ENCODE data around the gene BMPER.
"Not testable (repeated sequence)": the region's sequence is repeated elsewhere in the genome, so short reads cannot be mapped to it uniquely, and the experiment has no call there.

The BMPER gene

GRCh38 chr7:34162677-34163076 lies 257.3 kb downstream of the BMPER start:
- Histone ChIP-seq H3K9me3 (ENCODE audit: control insufficient read depth in 2 of 2, low read length in 2 of 2) (no peaks in the 10 kb centered on the region), H3K27me3 (ENCODE audit: control insufficient read depth in 2 of 2, insufficient read depth in 2 of 2, low read length in 2 of 2) (no peaks in the 10 kb centered on the region), H3K36me3 (ENCODE audit: control insufficient read depth in 2 of 2, insufficient read depth in 2 of 2, low read length in 2 of 2) (no peaks in the 10 kb centered on the region), H3K4me1 (ENCODE audit: control insufficient read depth in 2 of 2, insufficient read depth in 2 of 2, low read length in 2 of 2) (no peaks in the 10 kb centered on the region), H3K4me3 (ENCODE audit: low read length in 2 of 2) (no peak overlapping the region), H3K9ac (ENCODE audit: low read depth in 1 of 2, low read length in 2 of 2) (no peak overlapping the region), H3K27ac (ENCODE audit: low read depth in 2 of 2, low read length in 2 of 2) (no peak overlapping the region)

- no peaks in the 10 kb centered on the region for H3K4me1 ChIP-seq (ENCODE audit: control insufficient read depth in 2 of 2, insufficient read depth in 2 of 2, low read length in 2 of 2)
- H3K9me3 ChIP-seq (ENCODE audit: control insufficient read depth in 2 of 2, low read length in 2 of 2) = no peaks in the 10 kb centered on the region
- no peak overlapping the region for H3K4me3 ChIP-seq (ENCODE audit: low read length in 2 of 2)
- H3K36me3 ChIP-seq (ENCODE audit: control insufficient read depth in 2 of 2, insufficient read depth in 2 of 2, low read length in 2 of 2) = no peaks in the 10 kb centered on the region
- H3K27ac ChIP-seq (ENCODE audit: low read depth in 2 of 2, low read length in 2 of 2) = no peak overlapping the region
- H3K9ac ChIP-seq (ENCODE audit: low read depth in 1 of 2, low read length in 2 of 2) = no peak overlapping the region
- no peaks in the 10 kb centered on the region for H3K27me3 ChIP-seq (ENCODE audit: control insufficient read depth in 2 of 2, insufficient read depth in 2 of 2, low read length in 2 of 2)
Observed at GRCh38 chr7:34163956-34164355, 258.6 kb downstream of the BMPER start.

GRCh38 chr7:34165466-34165865 lies 260.1 kb downstream of the BMPER start:
- Histone ChIP-seq H3K4me3 (ENCODE audit: low read length in 2 of 2) (no peak overlapping the region), H3K4me1 (ENCODE audit: control insufficient read depth in 2 of 2, insufficient read depth in 2 of 2, low read length in 2 of 2) (no peaks in the 10 kb centered on the region), H3K27ac (ENCODE audit: low read depth in 2 of 2, low read length in 2 of 2) (no peak overlapping the region), H3K9me3 (ENCODE audit: control insufficient read depth in 2 of 2, low read length in 2 of 2) (no peaks in the 10 kb centered on the region), H3K27me3 (ENCODE audit: control insufficient read depth in 2 of 2, insufficient read depth in 2 of 2, low read length in 2 of 2) (no peaks in the 10 kb centered on the region), H3K9ac (ENCODE audit: low read depth in 1 of 2, low read length in 2 of 2) (no peak overlapping the region), H3K36me3 (ENCODE audit: control insufficient read depth in 2 of 2, insufficient read depth in 2 of 2, low read length in 2 of 2) (no peaks in the 10 kb centered on the region)

- Histone ChIP-seq H3K27ac (ENCODE audit: low read depth in 2 of 2, low read length in 2 of 2) (no peak overlapping the region), H3K36me3 (ENCODE audit: control insufficient read depth in 2 of 2, insufficient read depth in 2 of 2, low read length in 2 of 2) (no peaks in the 10 kb centered on the region), H3K4me1 (ENCODE audit: control insufficient read depth in 2 of 2, insufficient read depth in 2 of 2, low read length in 2 of 2) (no peaks in the 10 kb centered on the region), H3K4me3 (ENCODE audit: low read length in 2 of 2) (no peak overlapping the region), H3K9me3 (ENCODE audit: control insufficient read depth in 2 of 2, low read length in 2 of 2) (no peaks in the 10 kb centered on the region), H3K9ac (ENCODE audit: low read depth in 1 of 2, low read length in 2 of 2) (no peak overlapping the region), H3K27me3 (ENCODE audit: control insufficient read depth in 2 of 2, insufficient read depth in 2 of 2, low read length in 2 of 2) (no peaks in the 10 kb centered on the region)
Observed at GRCh38 chr7:34165927-34166550, 260.7 kb downstream of the BMPER start.

GRCh38 chr7:34168013-34168412 lies 262.7 kb downstream of the BMPER start:
- Histone ChIP-seq H3K9me3 (ENCODE audit: control insufficient read depth in 2 of 2, low read length in 2 of 2) (no peaks in the 10 kb centered on the region), H3K27ac (ENCODE audit: low read depth in 2 of 2, low read length in 2 of 2) (no peak overlapping the region), H3K27me3 (ENCODE audit: control insufficient read depth in 2 of 2, insufficient read depth in 2 of 2, low read length in 2 of 2) (no peaks in the 10 kb centered on the region), H3K36me3 (ENCODE audit: control insufficient read depth in 2 of 2, insufficient read depth in 2 of 2, low read length in 2 of 2) (no peaks in the 10 kb centered on the region), H3K4me1 (ENCODE audit: control insufficient read depth in 2 of 2, insufficient read depth in 2 of 2, low read length in 2 of 2) (no peaks in the 10 kb centered on the region), H3K4me3 (ENCODE audit: low read length in 2 of 2) (no peak overlapping the region), H3K9ac (ENCODE audit: low read depth in 1 of 2, low read length in 2 of 2) (no peak overlapping the region)

GRCh38 chr7:34174688-34175616 lies 269.6 kb downstream of the BMPER start:
- not testable (repeated sequence) for H3K9ac ChIP-seq (ENCODE audit: low read depth in 1 of 2, low read length in 2 of 2); H3K27ac ChIP-seq (ENCODE audit: low read depth in 2 of 2, low read length in 2 of 2); H3K36me3 ChIP-seq (ENCODE audit: control insufficient read depth in 2 of 2, insufficient read depth in 2 of 2, low read length in 2 of 2); H3K27me3 ChIP-seq (ENCODE audit: control insufficient read depth in 2 of 2, insufficient read depth in 2 of 2, low read length in 2 of 2); H3K4me1 ChIP-seq (ENCODE audit: control insufficient read depth in 2 of 2, insufficient read depth in 2 of 2, low read length in 2 of 2); H3K9me3 ChIP-seq (ENCODE audit: control insufficient read depth in 2 of 2, low read length in 2 of 2); H3K4me3 ChIP-seq (ENCODE audit: low read length in 2 of 2)

GRCh38 chr7:34175837-34176236 lies 270.5 kb downstream of the BMPER start:
- Histone ChIP-seq H3K4me1 (ENCODE audit: control insufficient read depth in 2 of 2, insufficient read depth in 2 of 2, low read length in 2 of 2) (no peaks in the 10 kb centered on the region), H3K4me3 (ENCODE audit: low read length in 2 of 2) (no peak overlapping the region), H3K27me3 (ENCODE audit: control insufficient read depth in 2 of 2, insufficient read depth in 2 of 2, low read length in 2 of 2) (no peaks in the 10 kb centered on the region), H3K9me3 (ENCODE audit: control insufficient read depth in 2 of 2, low read length in 2 of 2) (peaks cover 0 to 2% of the 10 kb centered on the region in 2 donors), H3K36me3 (ENCODE audit: control insufficient read depth in 2 of 2, insufficient read depth in 2 of 2, low read length in 2 of 2) (no peaks in the 10 kb centered on the region), H3K27ac (ENCODE audit: low read depth in 2 of 2, low read length in 2 of 2) (no peak overlapping the region), H3K9ac (ENCODE audit: low read depth in 1 of 2, low read length in 2 of 2) (no peak overlapping the region)

- Histone ChIP-seq H3K4me1 (ENCODE audit: control insufficient read depth in 2 of 2, insufficient read depth in 2 of 2, low read length in 2 of 2) (no peaks in the 10 kb centered on the region), H3K27me3 (ENCODE audit: control insufficient read depth in 2 of 2, insufficient read depth in 2 of 2, low read length in 2 of 2) (no peaks in the 10 kb centered on the region), H3K4me3 (ENCODE audit: low read length in 2 of 2) (no peak overlapping the region), H3K9me3 (ENCODE audit: control insufficient read depth in 2 of 2, low read length in 2 of 2) (peaks cover 0 to 2% of the 10 kb centered on the region in 2 donors), H3K9ac (ENCODE audit: low read depth in 1 of 2, low read length in 2 of 2) (no peak overlapping the region), H3K27ac (ENCODE audit: low read depth in 2 of 2, low read length in 2 of 2) (no peak overlapping the region), H3K36me3 (ENCODE audit: control insufficient read depth in 2 of 2, insufficient read depth in 2 of 2, low read length in 2 of 2) (no peaks in the 10 kb centered on the region)
Observed at GRCh38 chr7:34177476-34177875, 272.1 kb downstream of the BMPER start.

GRCh38 chr7:34181271-34181958 lies 276.1 kb downstream of the BMPER start:
- H3K4me1 ChIP-seq (ENCODE audit: control insufficient read depth in 2 of 2, insufficient read depth in 2 of 2, low read length in 2 of 2) = no peaks in the 10 kb centered on the region
- no peaks in the 10 kb centered on the region for H3K9me3 ChIP-seq (ENCODE audit: control insufficient read depth in 2 of 2, low read length in 2 of 2)
- no peak overlapping the region for H3K4me3 ChIP-seq (ENCODE audit: low read length in 2 of 2)
- H3K27me3 ChIP-seq (ENCODE audit: control insufficient read depth in 2 of 2, insufficient read depth in 2 of 2, low read length in 2 of 2) = no peaks in the 10 kb centered on the region
- H3K27ac ChIP-seq (ENCODE audit: low read depth in 2 of 2, low read length in 2 of 2) = no peak overlapping the region
- H3K36me3 ChIP-seq (ENCODE audit: control insufficient read depth in 2 of 2, insufficient read depth in 2 of 2, low read length in 2 of 2) = no peaks in the 10 kb centered on the region
- no peak overlapping the region for H3K9ac ChIP-seq (ENCODE audit: low read depth in 1 of 2, low read length in 2 of 2)

GRCh38 chr7:34184466-34184865 lies 279.1 kb downstream of the BMPER start:
- H3K36me3 ChIP-seq (ENCODE audit: control insufficient read depth in 2 of 2, insufficient read depth in 2 of 2, low read length in 2 of 2) = no peaks in the 10 kb centered on the region
- H3K27ac ChIP-seq (ENCODE audit: low read depth in 2 of 2, low read length in 2 of 2) = no peak overlapping the region
- H3K9ac ChIP-seq (ENCODE audit: low read depth in 1 of 2, low read length in 2 of 2) = no peak overlapping the region
- H3K27me3 ChIP-seq (ENCODE audit: control insufficient read depth in 2 of 2, insufficient read depth in 2 of 2, low read length in 2 of 2) = no peaks in the 10 kb centered on the region
- no peaks in the 10 kb centered on the region for H3K4me1 ChIP-seq (ENCODE audit: control insufficient read depth in 2 of 2, insufficient read depth in 2 of 2, low read length in 2 of 2)
- H3K9me3 ChIP-seq (ENCODE audit: control insufficient read depth in 2 of 2, low read length in 2 of 2) = no peaks in the 10 kb centered on the region
- no peak overlapping the region for H3K4me3 ChIP-seq (ENCODE audit: low read length in 2 of 2)
